Smooth muscle cell (in vitro differentiated cells): ENCODE results near the gene CIAO2B. TPM values are rescaled to one million over a fixed set of nuclear protein-coding genes. Genes with fewer than 3 reads are reported as not detected.

ENCODE experiments used
- DNase-seq: peaks from one replicate; lab custom pipeline; 2025; ENCODE audit not compliant: unreplicated experiment; lab: John Stamatoyannopoulos, UW
- H2AFZ ChIP-seq: fragments of 200-600 bp; sonication (generic); 2 replicates; pipeline ENCODE4 v1.6.0; 2016; ENCODE audit warnings: antibody characterized with exemption, low read depth, mild to moderate bottlenecking
- H3F3A ChIP-seq: fragments of 200-600 bp; sonication (generic); 2 replicates; pipeline ENCODE4 v1.6.0; 2017; ENCODE audit warnings: antibody characterized with exemption, low read depth
- H3K27ac ChIP-seq: fragments of 200-600 bp; sonication (generic); 2 replicates; pipeline ENCODE4 v1.5.1; 2016; ENCODE audit warnings: low read depth, mild to moderate bottlenecking
- H3K27me3 ChIP-seq: fragments of 200-600 bp; sonication (generic); 2 replicates; pipeline ENCODE4 v1.6.1; 2016; ENCODE audit warnings: low read depth, mild to moderate bottlenecking
- H3K36me3 ChIP-seq: fragments of 200-600 bp; sonication (generic); 2 replicates; pipeline ENCODE4 v1.5.1; 2016; ENCODE audit warnings: low read depth
- H3K4me1 ChIP-seq: fragments of 200-600 bp; sonication (generic); 2 replicates; pipeline ENCODE4 v1.5.1; 2016; ENCODE audit warnings: low read depth
- H3K4me2 ChIP-seq: fragments of 200-600 bp; sonication (generic); 2 replicates; pipeline ENCODE4 v1.6.0; 2016; ENCODE audit warnings: mild to moderate bottlenecking
- H3K4me3 ChIP-seq: fragments of 200-600 bp; sonication (generic); 2 replicates; pipeline ENCODE4 v1.5.1; 2016; ENCODE audit warnings: mild to moderate bottlenecking
- H3K79me2 ChIP-seq: fragments of 200-600 bp; sonication (generic); 2 replicates; pipeline ENCODE4 v1.6.0; 2016; ENCODE audit warnings: low read depth, mild to moderate bottlenecking
- H3K9ac ChIP-seq: fragments of 200-600 bp; sonication (generic); 2 replicates; pipeline ENCODE4 v1.6.0; 2016; ENCODE audit warnings: low read depth
- H3K9me3 ChIP-seq: fragments of 200-600 bp; sonication (generic); replicated peaks from 2 replicates; pipeline ENCODE4 v1.5.1; 2016; ENCODE audit warnings: low read depth
- H4K20me1 ChIP-seq: fragments of 200-600 bp; sonication (generic); 2 replicates; pipeline ENCODE4 v1.6.0; 2016; ENCODE audit warnings: low read depth
- WGBS: methylation state at CpG from one replicate; pipeline ENCODE4 v1.1.7; 2016; ENCODE audit warnings: low lambda C conversion rate; 5-methylcytosine and 5-hydroxymethylcytosine counted together
- polyA plus RNA-seq: library from polyadenylated mRNA; unstranded; fragments of >200 nt; fragmentation: Nextera tagmentation; extraction: Ambion mirVana; gene quantifications from 2 replicates; pipeline ENCODE4 v1.2.1, GENCODE V29; 2016
- total RNA-seq: library from RNA; depleted of rRNA; stranded (reverse); fragments of >200 nt; gene quantifications from 2 replicates; pipeline ENCODE4 v1.2.3, GENCODE V29; 2014
- TF ChIP-seq, protein P1 (sequence below): fragments of 200-600 bp; sonication (generic); IDR thresholded peaks from 2 replicates; pipeline ENCODE4 v1.5.1; 2017; ENCODE audit warnings: borderline replicate concordance, mild to moderate bottlenecking, antibody characterized with exemption; ENCODE audit not compliant: insufficient read depth, poor library complexity, severe bottlenecking

The CIAO2B gene
- total and polyA plus RNA-seq, 2 experiments from 2014 or later = 141 to 173 TPM

DNA sequence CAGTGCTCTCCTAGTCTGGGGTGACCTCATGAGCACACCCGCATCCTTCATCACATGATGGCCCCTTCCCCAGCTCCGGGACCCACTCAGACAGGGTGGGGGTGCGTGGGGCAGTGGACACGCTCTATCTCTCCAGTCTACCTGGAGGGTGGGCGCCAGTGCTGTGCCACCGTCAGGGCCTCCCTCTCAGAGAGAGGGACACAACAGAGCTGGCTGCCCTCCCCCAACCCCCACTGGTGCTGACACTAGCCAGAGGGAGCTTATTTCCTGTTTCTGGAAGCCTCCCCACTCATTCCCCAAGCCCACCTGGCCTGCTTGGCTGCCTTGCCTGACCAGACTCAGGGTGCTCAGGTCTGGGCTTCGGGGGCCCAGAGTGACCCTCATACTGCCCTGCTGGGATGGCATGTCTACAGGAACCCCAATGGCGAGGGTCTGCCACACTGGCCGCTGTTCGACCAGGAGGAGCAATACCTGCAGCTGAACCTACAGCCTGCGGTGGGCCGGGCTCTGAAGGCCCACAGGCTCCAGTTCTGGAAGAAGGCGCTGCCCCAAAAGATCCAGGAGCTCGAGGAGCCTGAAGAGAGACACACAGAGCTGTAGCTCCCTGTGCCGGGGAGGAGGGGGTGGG lies 9.3 kb upstream of the CIAO2B start:
- no peaks in the 10 kb centered on the region for H3K4me1 ChIP-seq
- no peak overlapping the region for H3K4me3 ChIP-seq
- TF ChIP-seq, protein P1, sequence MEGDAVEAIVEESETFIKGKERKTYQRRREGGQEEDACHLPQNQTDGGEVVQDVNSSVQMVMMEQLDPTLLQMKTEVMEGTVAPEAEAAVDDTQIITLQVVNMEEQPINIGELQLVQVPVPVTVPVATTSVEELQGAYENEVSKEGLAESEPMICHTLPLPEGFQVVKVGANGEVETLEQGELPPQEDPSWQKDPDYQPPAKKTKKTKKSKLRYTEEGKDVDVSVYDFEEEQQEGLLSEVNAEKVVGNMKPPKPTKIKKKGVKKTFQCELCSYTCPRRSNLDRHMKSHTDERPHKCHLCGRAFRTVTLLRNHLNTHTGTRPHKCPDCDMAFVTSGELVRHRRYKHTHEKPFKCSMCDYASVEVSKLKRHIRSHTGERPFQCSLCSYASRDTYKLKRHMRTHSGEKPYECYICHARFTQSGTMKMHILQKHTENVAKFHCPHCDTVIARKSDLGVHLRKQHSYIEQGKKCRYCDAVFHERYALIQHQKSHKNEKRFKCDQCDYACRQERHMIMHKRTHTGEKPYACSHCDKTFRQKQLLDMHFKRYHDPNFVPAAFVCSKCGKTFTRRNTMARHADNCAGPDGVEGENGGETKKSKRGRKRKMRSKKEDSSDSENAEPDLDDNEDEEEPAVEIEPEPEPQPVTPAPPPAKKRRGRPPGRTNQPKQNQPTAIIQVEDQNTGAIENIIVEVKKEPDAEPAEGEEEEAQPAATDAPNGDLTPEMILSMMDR = no peak
- H3K36me3 ChIP-seq = no peaks in the 10 kb centered on the region
- H3K9me3 ChIP-seq = no peaks in the 10 kb centered on the region
- H3K9ac ChIP-seq = no peak overlapping the region
- H3F3A ChIP-seq = peaks cover 2% of the 10 kb centered on the region
- peaks cover 6% of the 10 kb centered on the region for H3K27me3 ChIP-seq
- H3K27ac ChIP-seq = no peak overlapping the region
- peaks cover 10% of the 10 kb centered on the region for H4K20me1 ChIP-seq
- DNase-seq = no peak
- H3K4me2 ChIP-seq = no peak overlapping the region
- no peak overlapping the region for H2AFZ ChIP-seq
- 96% methylated on average over 15 of the region's 15 CpGs for WGBS
- H3K79me2 ChIP-seq = no peaks in the 10 kb centered on the region

DNA sequence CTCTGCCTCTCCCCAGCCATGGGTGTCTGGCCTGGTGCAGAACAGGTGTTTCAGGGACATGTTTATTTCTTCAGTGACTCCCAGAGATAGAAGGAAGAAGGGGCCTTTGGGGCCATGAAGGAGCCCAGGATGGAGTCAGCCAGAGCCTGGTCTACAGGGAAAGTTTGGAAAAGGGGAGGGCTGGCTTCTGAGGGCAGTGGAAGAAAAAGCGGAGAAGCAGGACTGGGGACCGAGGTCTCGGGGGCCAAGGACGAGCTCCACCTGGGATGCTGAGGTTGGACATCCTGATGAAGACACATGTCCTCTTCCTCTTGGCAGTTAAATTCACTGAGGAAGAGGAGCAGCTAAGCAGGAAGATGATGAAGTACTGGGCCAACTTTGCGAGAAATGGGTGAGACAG lies 8.8 kb upstream of the CIAO2B start:
- H3F3A ChIP-seq = peaks cover 2% of the 10 kb centered on the region
- no peak overlapping the region for H3K4me3 ChIP-seq
- no peaks in the 10 kb centered on the region for H3K27me3 ChIP-seq
- WGBS = 98% methylated on average over 5 of the region's 5 CpGs
- H3K4me2 ChIP-seq = no peak overlapping the region
- H2AFZ ChIP-seq = no peak overlapping the region
- no peaks in the 10 kb centered on the region for H3K79me2 ChIP-seq
- H3K36me3 ChIP-seq = no peaks in the 10 kb centered on the region
- no peak overlapping the region for H3K9ac ChIP-seq
- H3K9me3 ChIP-seq = no peaks in the 10 kb centered on the region
- no peak for DNase-seq
- peaks cover 12% of the 10 kb centered on the region for H4K20me1 ChIP-seq
- H3K4me1 ChIP-seq = no peaks in the 10 kb centered on the region
- TF ChIP-seq, protein P1 = no peak
- H3K27ac ChIP-seq = no peak overlapping the region

DNA sequence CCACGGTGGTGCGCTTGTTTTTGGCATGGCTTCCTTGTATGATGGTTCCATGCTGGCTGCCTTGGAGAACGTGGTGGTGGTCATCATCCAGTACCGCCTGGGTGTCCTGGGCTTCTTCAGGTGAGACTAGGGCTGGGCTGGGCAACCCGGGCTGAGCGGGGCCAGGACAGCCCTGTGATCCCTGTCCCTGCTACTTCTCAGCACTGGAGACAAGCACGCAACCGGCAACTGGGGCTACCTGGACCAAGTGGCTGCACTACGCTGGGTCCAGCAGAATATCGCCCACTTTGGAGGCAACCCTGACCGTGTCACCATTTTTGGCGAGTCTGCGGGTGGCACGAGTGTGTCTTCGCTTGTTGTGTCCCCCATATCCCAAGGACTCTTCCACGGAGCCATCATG lies 6.0 kb upstream of the CIAO2B start:
- WGBS = 96% methylated on average over 16 of the region's 16 CpGs
- H3K36me3 ChIP-seq = no peaks in the 10 kb centered on the region

More for the DNA sequence above, 6.0 kb upstream of the CIAO2B start:
- no peaks in the 10 kb centered on the region for H3F3A ChIP-seq
- H3K79me2 ChIP-seq = peaks cover 15% of the 10 kb centered on the region
- no peaks in the 10 kb centered on the region for H3K9me3 ChIP-seq
- H3K27ac ChIP-seq = no peak overlapping the region
- no peak for DNase-seq
- H3K9ac ChIP-seq = no peak overlapping the region
- peaks cover 25% of the 10 kb centered on the region for H4K20me1 ChIP-seq
- no peak overlapping the region for H2AFZ ChIP-seq
- H3K4me1 ChIP-seq = peaks cover 9% of the 10 kb centered on the region
- H3K27me3 ChIP-seq = no peaks in the 10 kb centered on the region
- H3K4me3 ChIP-seq = no peak overlapping the region
- no peak overlapping the region for H3K4me2 ChIP-seq
- TF ChIP-seq, protein P1 = no peak
